Kidney (tissue), 14 donors: ENCODE measurements around the gene CALCA. TPM values are rescaled to one million over a fixed set of nuclear protein-coding genes. Genes with fewer than 3 reads are reported as not detected.

ENCODE experiments used
- DNase-seq, 5 donors: peaks; one replicate each; pipeline ENCODE4 v3.0.0-alpha.2; 2013 to 2020
- FAIRE-seq: peaks from 2 replicates; lab custom pipeline; 2012; peaks lifted over from hg19 to GRCh38; lab: Jason Lieb, UNC
- H3K27ac ChIP-seq, 2 donors: one replicate each; pipeline ENCODE4 v1.7.0; 2013; ENCODE audit warnings: low read depth in 2 of 2, low read length in 2 of 2, inconsistent platforms in 1 of 2
- H3K27me3 ChIP-seq: one replicate; pipeline ENCODE4 v1.7.1; 2013; ENCODE audit warnings: low read length, inconsistent platforms; ENCODE audit not compliant: control insufficient read depth, insufficient read depth
- H3K36me3 ChIP-seq, 3 donors: one replicate each; pipeline versions ENCODE4 v1.7.0 to v1.7.1; 2013; ENCODE audit warnings: low read length in 3 of 3, control low read depth in 1 of 3, inconsistent platforms in 1 of 3; ENCODE audit not compliant: insufficient read depth in 3 of 3, control insufficient read depth in 2 of 3
- H3K4me1 ChIP-seq, 3 donors: one replicate each; pipeline versions ENCODE4 v1.7.0 to v1.7.1; 2013; ENCODE audit warnings: low read length in 3 of 3, inconsistent platforms in 1 of 3, low read depth in 1 of 3; ENCODE audit not compliant: control insufficient read depth in 2 of 3, insufficient read depth in 2 of 3
- H3K4me3 ChIP-seq, 3 donors: one replicate each; pipeline versions ENCODE4 v1.7.0 to v1.8.1; 2013; ENCODE audit warnings: low read length in 3 of 3, control low read depth in 1 of 3, inconsistent platforms in 1 of 3
- H3K9ac ChIP-seq, 3 donors: one replicate each; pipeline versions ENCODE4 v1.7.0 to v1.7.1; 2013; ENCODE audit warnings: low read length in 3 of 3, control low read depth in 1 of 3, inconsistent platforms in 1 of 3
- H3K9me3 ChIP-seq, 3 donors: one replicate each; pipeline versions ENCODE4 v1.7.0 to v1.7.1; 2013; ENCODE audit warnings: low read length in 3 of 3, control low read depth in 1 of 3, inconsistent platforms in 1 of 3; ENCODE audit not compliant: control insufficient read depth in 2 of 3, insufficient read depth in 1 of 3
- intact Hi-C: fragments of 100-400 bp; cut with DNase I; formaldehyde crosslinking; loops from one replicate; pipeline ENCODE4 v1.11.1; 2022
- polyA plus RNA-seq: library from polyadenylated mRNA; stranded (reverse); fragments of 350-450 nt; fragmentation: Illumina TruSeq; extraction: RNeasy Lipid Tissue Mini Kit (QIAGEN cat#74804); gene quantifications from one replicate; pipeline ENCODE4 v1.2.3, GENCODE V29; 2014; ENCODE audit warnings: low read depth, low replicate concordance; ENCODE audit not compliant: insufficient read depth
- total RNA-seq: library from RNA; stranded (reverse); fragmentation: NEBNext Ultra II Directional; extraction: Animal tissue kit (Norgen Biotek cat#: 25700); gene quantifications from one replicate; pipeline ENCODE4 v1.2.1, GENCODE V29; 2021
- TF ChIP-seq, protein P1 (sequence below): IDR thresholded peaks from 3 replicates; pipeline ENCODE4 v1.5.1; 2012; ENCODE audit warnings: mild to moderate bottlenecking, moderate library complexity, borderline replicate concordance; ENCODE audit not compliant: insufficient read depth; ENCODE audit errors: extremely low read depth
- donor health status: control.
- donor health status: control.
- donor health status: control.
- donor health status: control.
- donor health status: control.
- donor health status: DM: yes; HTN: yes; CAD: no.
- donor health status: Normal renal cell carcinoma (clear cell type).

Gene CALCA
- total and polyA plus RNA-seq, 2 donors from 2014 or later, result 29.8 TPM; not detected in 1

DNA sequence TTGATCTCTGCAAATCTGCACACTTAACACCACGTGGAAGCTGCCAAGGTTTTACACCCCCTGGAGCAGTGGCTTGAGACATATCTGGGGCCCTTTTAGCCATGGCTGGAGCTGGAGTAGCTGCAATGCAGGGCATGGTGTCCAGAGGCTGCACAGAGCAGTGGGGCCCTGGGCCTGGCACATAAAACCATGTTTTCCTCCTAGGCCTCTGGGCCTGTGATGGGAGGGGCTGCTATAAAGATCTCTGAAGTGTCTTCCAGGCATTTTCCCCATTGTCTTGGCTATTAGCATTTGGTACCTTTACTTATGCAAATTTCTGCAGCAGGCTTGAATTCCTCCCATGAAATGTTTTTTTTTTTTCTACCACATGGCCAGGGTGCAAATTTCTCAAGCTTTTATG lies 33.2 kb downstream of the CALCA start:
- TF ChIP-seq, protein P1, sequence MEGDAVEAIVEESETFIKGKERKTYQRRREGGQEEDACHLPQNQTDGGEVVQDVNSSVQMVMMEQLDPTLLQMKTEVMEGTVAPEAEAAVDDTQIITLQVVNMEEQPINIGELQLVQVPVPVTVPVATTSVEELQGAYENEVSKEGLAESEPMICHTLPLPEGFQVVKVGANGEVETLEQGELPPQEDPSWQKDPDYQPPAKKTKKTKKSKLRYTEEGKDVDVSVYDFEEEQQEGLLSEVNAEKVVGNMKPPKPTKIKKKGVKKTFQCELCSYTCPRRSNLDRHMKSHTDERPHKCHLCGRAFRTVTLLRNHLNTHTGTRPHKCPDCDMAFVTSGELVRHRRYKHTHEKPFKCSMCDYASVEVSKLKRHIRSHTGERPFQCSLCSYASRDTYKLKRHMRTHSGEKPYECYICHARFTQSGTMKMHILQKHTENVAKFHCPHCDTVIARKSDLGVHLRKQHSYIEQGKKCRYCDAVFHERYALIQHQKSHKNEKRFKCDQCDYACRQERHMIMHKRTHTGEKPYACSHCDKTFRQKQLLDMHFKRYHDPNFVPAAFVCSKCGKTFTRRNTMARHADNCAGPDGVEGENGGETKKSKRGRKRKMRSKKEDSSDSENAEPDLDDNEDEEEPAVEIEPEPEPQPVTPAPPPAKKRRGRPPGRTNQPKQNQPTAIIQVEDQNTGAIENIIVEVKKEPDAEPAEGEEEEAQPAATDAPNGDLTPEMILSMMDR, result no peak
- Histone ChIP-seq H3K27me3 (no peaks in the 10 kb centered on the region), H3K27ac (no peak overlapping the region), H3K4me3 (no peak overlapping the region), H3K4me1 (no peaks in the 10 kb centered on the region), H3K9ac (no peak overlapping the region), H3K36me3 (no peaks in the 10 kb centered on the region), H3K9me3 (no peaks in the 10 kb centered on the region)
- no peak for FAIRE-seq
- no peak for DNase-seq
- intact Hi-C loops, result no loop called here

DNA sequence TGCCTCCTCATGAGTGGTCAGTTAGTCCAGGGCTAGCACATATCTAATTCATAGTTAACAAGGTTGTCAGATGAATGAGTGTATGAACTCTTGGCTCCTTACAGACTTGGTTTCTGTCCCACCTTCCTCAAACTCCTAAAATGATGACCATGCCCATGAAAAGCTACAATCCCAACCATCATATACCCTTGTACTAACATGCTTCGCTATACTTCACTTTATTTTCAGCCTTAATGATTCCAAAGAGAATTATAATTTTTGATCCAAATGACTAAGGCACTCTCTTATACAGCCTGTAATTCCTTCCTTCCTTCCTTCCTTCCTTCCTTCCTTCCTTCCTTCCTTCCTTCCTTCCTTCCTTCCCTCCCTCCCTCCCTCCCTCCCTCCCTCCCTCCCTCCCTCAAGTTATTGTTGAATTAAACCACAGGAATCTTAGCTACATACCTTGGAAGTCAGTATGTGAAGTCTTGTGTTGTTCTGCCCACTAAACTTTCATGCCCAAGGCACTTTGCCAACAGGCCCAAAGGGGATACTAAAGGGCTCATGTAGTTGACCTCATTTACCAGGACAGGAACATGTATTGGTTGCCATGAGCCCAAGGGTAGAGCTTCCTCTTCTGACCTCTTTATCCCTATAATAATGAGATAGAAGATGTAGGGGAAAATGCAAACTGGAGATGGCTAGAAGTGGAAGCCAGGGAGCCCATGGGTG lies 37.4 kb downstream of the CALCA start:
- no peak for FAIRE-seq
- H3K4me1 ChIP-seq, result no peaks in the 10 kb centered on the region
- no peaks in the 10 kb centered on the region for H3K27me3 ChIP-seq
- no peak overlapping the region for H3K4me3 ChIP-seq
- H3K9me3 ChIP-seq, result no peaks in the 10 kb centered on the region
- TF ChIP-seq, protein P1, result no peak
- DNase-seq, result no peak
- intact Hi-C loops, result no loop called here
- no peaks in the 10 kb centered on the region for H3K36me3 ChIP-seq
- H3K27ac ChIP-seq, result no peak overlapping the region
- H3K9ac ChIP-seq, result no peak overlapping the region

DNA sequence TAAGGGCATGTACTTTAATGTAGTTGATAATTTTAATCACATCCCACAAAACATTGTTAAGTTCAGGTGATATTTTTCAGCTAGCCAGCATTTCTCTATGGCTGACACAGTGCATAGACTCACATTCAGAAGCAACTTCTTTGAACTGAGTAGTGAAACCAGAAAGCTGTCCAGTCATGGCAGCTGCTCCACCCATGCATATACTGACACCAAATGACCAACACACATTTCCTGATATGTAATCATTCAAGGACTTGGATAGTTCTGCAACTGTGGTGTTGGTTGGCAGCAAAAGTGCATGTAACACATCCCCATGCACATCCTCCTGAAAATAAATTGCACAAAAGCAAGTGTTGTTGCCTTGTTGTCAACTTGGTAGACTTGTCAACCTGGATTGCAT lies 39.7 kb downstream of the CALCA start:
- FAIRE-seq, result no peak
- Histone ChIP-seq H3K4me1 (no peaks in the 10 kb centered on the region), H3K27me3 (no peaks in the 10 kb centered on the region), H3K27ac (no peak overlapping the region), H3K9me3 (no peaks in the 10 kb centered on the region), H3K9ac (no peak overlapping the region), H3K36me3 (no peaks in the 10 kb centered on the region), H3K4me3 (no peak overlapping the region)
- DNase-seq, result no peak
- TF ChIP-seq, protein P1, result no peak
- intact Hi-C loops, result no loop called here

DNA sequence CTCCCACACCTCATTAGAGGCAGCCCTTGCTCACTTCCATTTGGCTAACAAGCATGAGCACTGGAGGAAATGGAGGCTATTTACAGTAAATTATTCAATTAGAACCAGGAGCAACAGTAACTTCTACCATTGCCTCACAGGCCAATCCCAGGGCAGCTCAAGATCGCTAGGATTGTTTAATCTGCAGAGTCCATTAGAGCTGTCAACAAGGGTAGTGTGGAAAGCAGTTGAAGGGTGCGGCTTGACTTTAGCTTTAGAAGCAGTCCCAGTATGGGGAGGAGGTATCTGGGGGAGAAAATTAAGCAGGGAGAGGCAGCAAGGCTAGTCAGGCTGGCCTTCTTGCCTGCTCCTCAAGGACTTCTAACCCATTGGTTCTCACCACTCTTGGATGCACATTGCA lies 41.8 kb downstream of the CALCA start:
- Histone ChIP-seq H3K4me3 (no peak overlapping the region), H3K27ac (no peak overlapping the region), H3K9ac (no peak overlapping the region), H3K36me3 (no peaks in the 10 kb centered on the region), H3K9me3 (no peaks in the 10 kb centered on the region), H3K27me3 (no peaks in the 10 kb centered on the region), H3K4me1 (no peaks in the 10 kb centered on the region)
- FAIRE-seq, result no peak
- no peak for DNase-seq
- TF ChIP-seq, protein P1, result no peak
- intact Hi-C loops, result no loop called here
